ENCODE results near the gene RUSC2.

- no peak for TF ChIP-seq CTCF (IDR thresholded peaks at IDR 0.05)
- no peak for TF ChIP-seq JUN (IDR thresholded peaks at IDR 0.05)
- TF ChIP-seq RAD21 (conservative IDR thresholded peaks at IDR 0.05 in 1 of 2, IDR thresholded peaks at IDR 0.05 in 1 of 2) = no peak
- TF ChIP-seq EHMT2 (IDR thresholded peaks at IDR 0.05; ENCODE audit: low read depth) = no peak
- no peak for TF ChIP-seq REST (IDR thresholded peaks at IDR 0.05)
- TF ChIP-seq EP300 (IDR thresholded peaks at IDR 0.05) = no peak
- TF ChIP-seq MAZ (IDR thresholded peaks at IDR 0.05; ENCODE audit: borderline replicate concordance, low read depth, low read length) = no peak
- no peak for TF ChIP-seq POLR2AphosphoS2 (conservative IDR thresholded peaks at IDR 0.05; ENCODE audit: low read length)
- no peak for TF ChIP-seq CBX8 (IDR thresholded peaks at IDR 0.05)
Measured at GRCh38 chr9:35500130-35500748, 10.3 kb downstream of the RUSC2 start.
